NOMO-1 (cell line): Measurements from ENCODE around the gene COTL1.

Experiments used
- DNase-seq, 2 experiments: peaks; one replicate each; lab custom pipeline; 2025; ENCODE audit not compliant: unreplicated experiment in 2 of 2; lab: John Stamatoyannopoulos, UW

Gene COTL1, protein sequence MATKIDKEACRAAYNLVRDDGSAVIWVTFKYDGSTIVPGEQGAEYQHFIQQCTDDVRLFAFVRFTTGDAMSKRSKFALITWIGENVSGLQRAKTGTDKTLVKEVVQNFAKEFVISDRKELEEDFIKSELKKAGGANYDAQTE

GRCh38 chr16:84617791-84618580, at the start of gene COTL1:
TSS of gene COTL1 (minus strand) at chr16:84618078. CDS start at chr16:84617914, 164 bp downstream.
- peak; percentile 90 to 99 for DNase-seq

DNA sequence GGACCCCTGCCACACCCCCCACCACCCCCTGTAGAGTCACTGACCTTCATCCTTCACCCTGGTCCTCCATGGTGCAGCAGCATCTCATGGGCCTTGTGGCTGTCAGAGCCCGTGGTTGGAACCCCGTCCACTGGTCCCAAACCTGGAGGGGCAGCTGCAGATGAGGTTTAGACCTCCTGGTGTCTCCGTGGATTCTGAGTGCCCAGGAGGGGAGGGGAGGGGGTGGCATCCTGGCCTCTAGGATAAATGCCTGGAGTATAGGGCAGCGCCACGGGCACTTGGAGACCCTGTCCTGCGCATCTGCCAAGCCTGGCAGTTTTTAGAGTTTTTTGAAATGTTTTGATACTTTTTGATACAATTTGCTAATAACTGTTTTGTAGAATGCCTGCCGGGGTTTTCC, 48.0 kb upstream of the COTL1 start:
- DNase-seq: no peak

- DNase-seq: no peak
Measured at GRCh38 chr16:84665359-84665758, 47.5 kb upstream of the COTL1 start.

DNA sequence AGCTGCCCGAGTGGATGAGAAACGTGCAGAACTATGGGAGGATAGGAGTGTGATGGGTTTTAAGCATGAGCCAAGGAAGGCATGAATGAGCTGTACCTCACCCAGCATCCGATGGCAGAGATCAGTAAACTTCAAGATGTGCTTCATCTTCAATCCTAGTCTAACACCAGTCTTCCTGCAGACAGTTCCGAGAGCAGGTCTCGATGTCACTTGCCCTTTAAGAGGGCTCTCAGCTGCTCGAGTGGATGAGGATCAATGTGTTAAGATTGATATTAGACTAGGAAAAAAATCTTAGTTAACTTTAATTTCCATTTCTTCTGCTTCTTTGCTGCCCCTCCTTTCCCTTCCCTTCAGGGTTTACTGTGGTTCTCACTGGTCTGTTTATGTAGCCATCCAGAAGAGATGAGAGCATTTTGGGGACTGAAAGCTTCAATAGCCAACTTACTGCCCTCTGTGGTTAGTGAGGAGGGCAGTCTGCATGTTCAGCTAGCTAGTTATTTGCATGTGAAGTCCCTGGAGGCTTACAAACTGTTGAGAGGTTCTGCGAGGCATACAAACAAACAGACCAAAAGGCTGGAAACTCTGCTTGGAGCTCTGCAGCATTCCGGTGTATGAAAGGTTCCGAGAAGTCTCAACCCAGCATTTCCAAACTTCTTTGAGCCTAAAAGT, 45.7 kb upstream of the COTL1 start:
- DNase-seq: no peak

GRCh38 chr16:84662471-84662870, 44.6 kb upstream of the COTL1 start:
- no peak for DNase-seq

DNA sequence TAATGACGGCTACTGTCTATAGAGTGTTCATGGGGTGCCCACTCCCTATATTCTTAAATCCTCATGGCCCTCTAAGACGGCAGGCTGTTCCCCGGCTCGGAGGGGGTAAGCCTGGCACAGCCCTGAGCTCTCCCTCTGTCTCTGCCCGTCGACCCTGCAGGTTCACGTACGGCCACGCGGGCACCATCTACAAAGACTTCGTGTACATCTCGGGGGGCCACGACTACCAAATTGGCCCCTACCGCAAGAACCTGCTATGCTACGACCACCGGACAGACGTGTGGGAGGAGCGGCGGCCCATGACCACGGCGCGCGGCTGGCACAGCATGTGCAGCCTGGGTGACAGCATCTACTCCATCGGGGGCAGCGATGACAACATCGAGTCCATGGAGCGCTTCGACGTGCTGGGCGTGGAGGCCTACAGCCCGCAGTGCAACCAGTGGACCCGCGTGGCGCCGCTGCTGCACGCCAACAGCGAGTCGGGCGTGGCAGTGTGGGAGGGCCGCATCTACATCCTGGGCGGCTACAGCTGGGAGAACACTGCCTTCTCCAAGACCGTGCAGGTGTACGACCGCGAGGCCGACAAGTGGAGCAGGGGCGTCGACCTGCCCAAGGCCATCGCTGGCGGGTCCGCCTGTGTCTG, 43.7 kb upstream of the COTL1 start:
- no peak for DNase-seq

DNA sequence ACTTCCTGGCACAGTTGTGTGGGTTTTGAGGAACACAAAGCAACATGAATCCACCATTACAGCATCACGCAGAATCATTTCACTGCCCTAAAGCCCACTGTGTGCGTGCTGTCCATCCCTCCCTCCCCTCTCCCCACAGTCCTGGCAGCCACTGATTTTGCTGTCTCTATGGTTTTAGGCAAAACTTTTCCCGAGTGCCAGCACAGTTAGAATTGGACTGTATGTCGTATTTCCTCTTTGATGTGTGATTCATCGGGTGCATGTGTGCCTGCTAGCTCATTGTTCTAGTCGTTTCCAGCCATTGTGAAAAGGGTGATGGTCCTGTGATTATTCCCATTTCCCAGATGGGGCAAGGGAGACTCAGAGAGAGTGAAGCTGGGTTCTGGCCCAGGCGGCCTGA, 43.1 kb upstream of the COTL1 start:
- DNase-seq: no peak

DNA sequence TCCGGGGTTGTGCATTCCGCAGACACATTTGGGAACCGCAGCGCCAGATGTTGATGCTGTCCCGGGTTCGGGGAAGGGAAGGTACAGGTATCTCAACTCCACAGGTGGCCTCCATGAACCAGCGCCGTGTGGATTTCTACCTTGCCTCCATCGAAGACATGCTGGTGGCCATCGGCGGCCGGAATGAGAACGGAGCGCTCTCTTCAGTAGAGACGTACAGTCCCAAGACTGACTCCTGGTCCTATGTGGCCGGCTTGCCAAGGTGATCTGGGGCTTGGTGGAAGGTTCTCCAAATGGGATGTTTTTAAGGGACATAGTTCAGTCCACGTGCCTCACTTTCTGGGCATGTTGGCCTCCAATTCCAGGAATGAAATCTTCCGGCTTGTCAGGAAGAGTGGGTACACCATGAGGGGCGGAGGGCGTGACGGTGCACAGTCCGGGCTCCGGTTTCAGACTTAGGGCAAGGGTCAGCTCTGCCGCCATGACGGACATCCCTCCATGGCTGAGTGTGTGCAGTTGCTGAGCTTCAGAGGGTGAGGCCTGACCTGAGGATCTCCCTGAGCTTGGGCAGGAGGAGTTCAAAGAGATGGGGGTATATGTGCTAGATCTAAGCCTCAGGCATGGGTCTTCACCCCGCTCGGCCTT, 41.9 kb upstream of the COTL1 start:
- no peak for DNase-seq

DNA sequence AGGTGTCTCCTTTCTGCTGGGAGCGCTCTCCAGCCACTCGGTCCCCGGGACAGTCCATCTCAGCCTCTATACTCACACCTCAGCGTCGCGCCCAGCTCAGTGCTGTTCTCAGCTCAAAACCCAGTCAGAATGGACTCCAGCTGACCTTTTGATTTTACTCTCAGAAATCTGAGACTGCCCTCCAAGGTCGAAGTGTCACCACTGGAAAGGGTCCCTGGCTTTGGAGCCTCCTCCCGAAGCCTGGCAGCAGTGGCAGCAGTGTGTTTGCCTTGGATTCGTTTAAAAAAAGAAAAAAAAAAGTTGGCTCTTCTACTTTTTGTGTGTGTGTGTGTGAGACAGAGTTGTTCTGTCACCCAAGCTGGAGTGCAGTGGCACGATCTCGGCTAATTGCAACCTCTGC, 40.8 kb upstream of the COTL1 start:
- DNase-seq: no peak

DNA sequence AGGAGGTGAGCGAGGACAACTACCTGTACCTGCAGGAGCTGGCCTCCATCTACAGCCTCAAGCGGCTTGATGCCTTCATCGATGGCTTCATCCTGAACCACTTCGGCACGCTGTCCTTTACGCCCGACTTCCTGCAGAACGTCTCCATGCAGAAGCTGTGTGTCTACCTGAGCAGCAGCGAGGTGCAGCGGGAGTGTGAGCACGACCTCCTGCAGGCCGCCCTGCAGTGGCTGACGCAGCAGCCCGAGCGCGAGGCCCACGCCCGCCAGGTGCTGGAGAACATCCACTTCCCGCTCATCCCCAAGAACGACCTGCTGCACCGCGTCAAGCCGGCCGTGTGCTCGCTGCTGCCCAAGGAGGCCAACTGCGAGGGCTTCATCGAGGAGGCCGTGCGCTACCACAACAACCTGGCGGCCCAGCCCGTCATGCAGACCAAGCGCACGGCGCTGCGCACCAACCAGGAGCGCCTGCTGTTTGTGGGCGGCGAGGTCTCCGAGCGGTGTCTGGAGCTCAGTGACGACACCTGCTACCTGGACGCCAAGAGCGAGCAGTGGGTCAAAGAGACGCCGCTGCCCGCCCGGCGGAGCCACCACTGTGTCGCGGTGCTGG, 39.5 kb upstream of the COTL1 start:
- DNase-seq: no peak

DNA sequence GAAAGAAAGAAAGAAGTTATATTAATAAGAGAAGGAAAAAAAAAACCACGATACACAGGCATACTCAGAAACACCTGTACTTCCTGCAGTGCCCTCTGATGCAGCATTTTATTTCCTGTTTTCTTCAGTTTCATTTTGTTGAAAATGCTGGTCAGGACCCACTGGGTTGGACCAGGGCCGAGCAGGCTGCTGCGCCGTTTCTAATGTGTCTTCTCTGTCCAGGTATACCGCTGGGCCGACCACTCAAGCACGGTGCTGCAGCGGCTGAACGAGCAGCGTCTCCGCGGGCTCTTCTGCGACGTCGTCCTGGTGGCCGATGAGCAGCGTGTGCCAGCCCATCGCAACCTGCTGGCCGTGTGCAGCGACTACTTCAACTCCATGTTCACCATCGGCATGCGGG, 38.8 kb upstream of the COTL1 start:
- DNase-seq: no peak

DNA sequence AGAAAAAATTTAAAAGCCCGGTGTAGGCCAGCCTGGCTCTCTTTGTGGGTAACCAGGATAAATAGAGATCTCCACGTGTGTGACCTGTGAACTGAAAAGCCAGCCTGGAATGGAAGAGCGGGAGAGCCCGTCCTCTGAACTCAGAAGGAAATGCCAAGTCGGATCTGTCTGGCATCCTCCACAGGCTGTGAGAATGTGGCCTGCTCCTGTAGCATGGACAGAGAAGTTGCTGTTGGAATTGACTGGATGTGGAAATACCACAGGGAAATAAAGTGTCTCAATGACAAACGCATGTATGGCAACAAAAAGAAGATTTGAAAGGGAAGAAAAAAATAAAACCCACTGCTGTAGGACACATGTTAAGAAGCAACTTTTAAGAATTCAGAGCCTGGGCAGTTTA, 37.1 kb upstream of the COTL1 start:
- no peak for DNase-seq

DNA sequence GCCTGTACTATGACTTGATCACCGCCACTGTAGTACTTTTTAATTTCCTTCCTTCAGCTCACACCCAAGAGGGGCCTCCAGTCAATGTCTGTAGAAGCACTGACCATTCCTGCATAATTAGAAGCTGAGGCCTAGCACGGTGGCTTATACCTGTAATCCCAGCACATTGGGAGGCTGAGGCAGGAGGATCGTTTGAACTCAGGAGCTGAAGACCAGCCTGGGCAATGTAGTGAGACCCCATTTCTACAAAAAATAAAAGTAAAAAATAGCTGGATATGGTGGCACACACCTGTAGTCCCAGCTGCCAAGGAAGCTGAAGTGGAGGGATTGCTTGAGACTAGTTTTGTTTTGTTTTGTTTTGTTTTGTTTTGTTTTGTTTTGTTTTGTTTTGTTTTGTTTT, 36.4 kb upstream of the COTL1 start:
- no peak for DNase-seq

DNA sequence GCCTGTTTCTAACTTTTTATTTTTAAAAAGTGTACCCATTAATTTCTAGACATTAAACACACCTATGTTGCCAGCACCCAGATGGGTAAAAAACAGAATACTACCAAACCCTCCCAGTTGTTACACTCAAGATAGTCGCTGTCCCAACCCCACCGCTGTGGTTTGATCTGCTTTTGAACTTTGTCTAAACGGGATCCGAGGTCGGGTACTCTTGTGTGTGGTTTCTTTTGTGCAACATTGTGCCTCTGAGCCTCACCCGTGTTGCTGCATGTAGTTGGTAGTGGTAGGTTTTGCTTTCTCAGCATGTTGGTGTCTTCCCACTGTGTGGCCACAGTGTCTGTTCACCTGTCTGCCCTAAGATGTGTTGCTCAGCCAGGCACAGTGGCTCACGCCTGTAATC, 34.7 kb upstream of the COTL1 start:
- no peak for DNase-seq

- DNase-seq: no peak
Measured at GRCh38 chr16:84650062-84650991, 32.4 kb upstream of the COTL1 start.

GRCh38 chr16:84649511-84649861, 31.6 kb upstream of the COTL1 start:
- DNase-seq: no peak

DNA sequence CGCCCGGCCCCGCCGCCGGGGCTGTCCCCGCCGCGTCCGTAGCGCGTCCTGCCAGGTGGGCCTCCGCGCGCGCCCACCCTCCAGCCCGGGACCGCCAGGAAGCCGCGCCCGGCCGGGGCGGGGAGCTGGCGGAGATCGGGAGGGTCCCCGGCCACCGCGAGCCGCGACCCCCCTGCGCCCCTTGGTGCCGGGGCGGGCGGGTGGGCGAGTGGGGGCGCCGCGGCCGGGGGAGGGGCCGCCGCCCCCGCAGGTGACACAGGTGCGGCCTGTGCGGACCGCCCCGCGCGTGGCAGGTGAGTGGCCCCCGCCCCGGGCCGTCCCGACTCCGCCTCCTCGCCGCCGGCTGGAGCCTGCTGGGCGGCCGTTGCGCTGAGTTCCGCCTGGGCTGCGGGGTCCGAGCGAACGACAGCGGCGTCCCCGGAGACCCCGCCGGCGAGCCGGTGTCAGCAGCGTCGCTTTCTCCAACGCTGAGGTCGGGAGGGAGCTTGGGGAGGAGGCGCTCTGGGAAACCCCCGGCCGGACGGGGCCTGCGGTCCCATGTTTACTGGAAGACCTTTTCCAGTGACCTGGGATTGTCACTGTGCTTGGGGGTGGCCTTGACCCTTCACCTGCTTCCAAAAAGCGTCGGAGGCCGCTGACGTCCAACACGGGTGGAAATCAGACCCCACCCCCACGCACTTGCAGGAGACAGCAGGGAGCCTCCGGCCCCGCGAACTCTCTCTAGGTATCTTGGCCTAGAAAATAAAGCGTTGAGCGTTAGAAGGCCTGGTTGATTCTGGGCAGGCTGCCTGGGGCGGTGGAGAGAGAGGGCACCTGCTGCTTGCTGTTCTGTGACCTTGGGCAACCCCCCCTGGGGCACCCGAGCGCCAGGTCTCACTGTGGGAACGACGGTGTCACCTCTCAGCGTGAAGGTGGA, 31.0 kb upstream of the COTL1 start:
- peak; percentile 30 to 32 for DNase-seq

DNA sequence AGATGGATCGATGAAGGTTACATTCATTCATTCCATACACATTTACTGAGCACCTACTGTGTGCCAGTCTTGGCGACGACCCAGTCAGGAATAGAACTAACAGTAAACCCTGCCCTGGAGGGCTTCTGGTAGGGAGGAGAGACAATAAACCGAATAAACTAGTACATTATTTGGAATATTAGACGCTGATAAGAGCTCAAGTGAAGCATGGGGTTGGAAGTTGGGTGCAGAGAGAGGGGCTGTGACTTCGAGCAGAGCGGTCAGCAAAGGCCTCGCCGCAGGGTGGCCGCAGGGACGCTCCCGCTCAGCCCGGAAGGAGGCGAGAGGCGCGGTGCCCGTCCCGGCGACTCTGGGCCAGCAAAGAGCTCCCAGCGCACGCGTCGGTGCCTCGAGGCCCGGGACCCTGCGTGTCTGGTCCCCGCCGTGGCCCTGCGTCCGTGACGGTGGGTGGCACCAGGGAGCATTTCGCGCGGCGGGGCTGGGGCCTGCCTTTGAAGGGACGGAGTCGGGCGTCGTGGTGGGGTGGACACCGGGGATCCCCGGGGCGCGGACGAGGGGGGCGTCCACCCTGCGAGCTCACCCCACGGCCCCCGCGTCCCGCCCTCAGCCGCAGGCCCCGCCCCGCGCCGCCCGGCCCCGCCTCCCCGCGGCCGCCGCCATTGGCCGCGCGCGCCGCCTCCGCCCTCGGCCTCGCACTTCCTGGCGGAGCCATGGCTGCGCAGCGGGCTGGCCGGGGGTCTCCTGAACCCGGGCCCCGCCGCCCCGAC, 30.1 kb upstream of the COTL1 start, which contains the start of gene KLHL36:
KLHL36 (plus strand) TSS at position 684 of the 767 bp plus-strand sequence. CDS start 2,357 bp downstream, outside the sequence.
- peak; percentile 20 to 51 for DNase-seq
